GM12872 (cell line): ENCODE measurements around the gene KYAT1.

ENCODE experiments used
- CTCF ChIP-seq: IDR thresholded peaks from 3 replicates; pipeline ENCODE4 v1.5.1; 2011; ENCODE audit warnings: low read depth, mild to moderate bottlenecking, low read length, moderate library complexity; ENCODE audit not compliant: insufficient read depth

KYAT1 gene

DNA sequence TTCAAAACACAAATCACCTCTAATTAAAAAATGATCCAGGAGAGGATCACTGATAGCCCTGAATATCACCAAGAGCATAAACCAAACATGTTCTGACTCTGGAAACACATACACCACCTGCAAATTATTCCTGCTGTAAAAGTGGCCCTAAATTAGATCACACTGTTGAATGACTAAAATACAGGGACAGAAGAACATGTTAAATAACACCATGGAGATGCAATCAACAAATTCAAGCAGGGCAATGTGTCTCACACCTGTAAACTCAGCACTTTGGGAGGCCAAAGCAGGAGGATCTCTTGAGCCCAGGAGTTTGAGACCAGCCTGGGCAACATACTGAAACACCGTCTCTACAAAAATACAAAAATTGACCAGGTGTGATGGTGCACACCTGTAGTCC, 33.9 kb downstream of the KYAT1 start:
- TF ChIP-seq CTCF: no peak

DNA sequence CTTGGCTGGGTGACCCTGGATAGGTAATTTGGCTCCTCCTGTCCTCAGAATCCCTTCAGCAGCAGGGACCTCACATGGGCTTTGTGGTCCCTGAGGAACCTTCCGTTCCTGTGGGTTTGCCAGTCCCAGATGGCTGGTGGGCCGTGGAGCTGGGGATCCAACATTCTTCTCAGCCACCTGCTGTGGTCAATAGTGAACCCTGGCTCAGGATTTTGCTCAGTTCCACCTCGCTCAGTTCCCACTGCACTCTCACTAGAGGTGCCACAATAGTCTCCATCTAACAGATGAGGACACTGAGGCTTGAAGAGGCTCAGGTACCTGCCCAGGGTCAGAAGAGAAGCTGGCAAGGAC, 35.1 kb downstream of the KYAT1 start:
- TF ChIP-seq CTCF: no peak

GRCh38 chr9:128845186-128845931, 36.4 kb downstream of the KYAT1 start:
- TF ChIP-seq CTCF: no peak

GRCh38 chr9:128841694-128842492, 39.9 kb downstream of the KYAT1 start:
- TF ChIP-seq CTCF: no peak

- no peak for TF ChIP-seq CTCF
These were observed 41.2 kb downstream of the KYAT1 start for GRCh38 chr9:128840524-128840923.

- no peak for TF ChIP-seq CTCF
These were observed 43.4 kb downstream of the KYAT1 start for GRCh38 chr9:128838338-128838737.

DNA sequence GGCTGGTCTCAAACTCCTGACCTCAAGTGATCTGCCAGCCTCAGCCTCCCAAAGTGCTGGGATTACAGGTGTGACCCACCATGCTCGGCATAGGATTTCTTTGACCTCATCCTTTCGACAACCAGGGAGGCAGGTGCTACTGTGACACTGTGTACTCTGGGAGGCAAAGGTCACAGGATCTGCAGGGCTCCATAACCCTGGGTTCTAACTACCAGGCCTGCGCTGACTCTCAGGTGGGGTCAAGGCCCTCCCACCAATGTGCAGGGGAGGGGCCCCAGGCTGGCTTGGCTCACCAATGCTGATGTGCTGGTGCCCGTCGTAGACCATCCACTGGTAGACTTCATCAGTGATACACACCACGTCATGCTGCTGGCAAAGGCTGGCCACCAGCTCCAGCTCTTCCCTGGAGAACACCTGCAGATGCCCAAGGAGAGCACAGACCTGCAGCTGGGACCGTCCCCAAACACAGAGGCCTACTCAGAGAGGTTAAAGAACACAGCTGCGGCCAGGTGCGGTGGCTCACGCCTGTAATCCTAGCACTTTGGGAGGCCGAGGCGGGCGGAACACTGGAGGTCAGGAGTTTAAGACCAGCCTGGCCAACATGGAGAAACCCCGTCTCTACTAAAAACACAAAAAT, 45.1 kb downstream of the KYAT1 start:
- TF ChIP-seq CTCF: no peak
